Thyroid gland (tissue), 4 donors: Measurements from ENCODE around the gene TAF4B.

ENCODE experiments used
- CTCF ChIP-seq, 6 experiments: fragments of 200-600 bp in 3 of 6; fragments of 450-650 bp in 3 of 6; sonication (generic) in 3 of 6; IDR thresholded peaks; one replicate each; pipeline ENCODE4 v1.5.1; 2016 to 2019; ENCODE audit warnings: antibody characterized with exemption in 6 of 6, mild to moderate bottlenecking in 2 of 6, inconsistent platforms in 1 of 6, moderate library complexity in 1 of 6
- POLR2A ChIP-seq, 2 donors: fragments of 450-650 bp; IDR thresholded peaks; one replicate each; pipeline ENCODE4 v1.6.1; 2017; ENCODE audit warnings: antibody characterized with exemption in 2 of 2, mild to moderate bottlenecking in 2 of 2, moderate library complexity in 1 of 2

GRCh38 chr18:26192233-26192632 is 34.0 kb upstream of the TAF4B start:
- TF ChIP-seq POLR2A (IDR thresholded peaks at IDR 0.05), result no peak
- TF ChIP-seq CTCF (IDR thresholded peaks at IDR 0.05), result no peak
